Fibroblast of the aortic adventitia (primary cell): ENCODE data around the gene RPP21. TPM values are rescaled to one million over a fixed set of nuclear protein-coding genes. Genes with fewer than 3 reads are reported as not detected.

Experiments used
- DNase-seq: peaks from one replicate; pipeline ENCODE4 v3.0.0-alpha.2; 2010; ENCODE audit warnings: low read depth
- H3K4me3 ChIP-seq: 2 replicates; pipeline ENCODE4 v1.5.1; 2011; ENCODE audit warnings: low read depth, mild to moderate bottlenecking, control low read depth, low read length, moderate library complexity
- CTCF ChIP-seq: IDR thresholded peaks from 2 replicates; pipeline ENCODE4 v1.5.1; 2011; ENCODE audit warnings: mild to moderate bottlenecking, low read length, control low read depth, inconsistent platforms; ENCODE audit not compliant: insufficient read depth
- total RNA-seq: library from RNA; depleted of rRNA; stranded (reverse); fragments of >200 nt; gene quantifications from 2 replicates; pipeline ENCODE4 v1.2.3, GENCODE V29; 2012; ENCODE audit warnings: low replicate concordance

Gene RPP21
- total RNA-seq, 1 donor, result 23.6 TPM

GRCh38 chr6:30312676-30313321 is 32.2 kb upstream of the RPP21 start:
- DNase-seq, result no peak
- no peak for TF ChIP-seq CTCF
- H3K4me3 ChIP-seq, result no peak overlapping the region

- TF ChIP-seq CTCF, result no peak
- DNase-seq, result no peak
- H3K4me3 ChIP-seq, result no peak overlapping the region
These were observed 29.8 kb upstream of the RPP21 start for GRCh38 chr6:30315156-30315555.

GRCh38 chr6:30317913-30318589 is 26.9 kb upstream of the RPP21 start:
- no peak overlapping the region for H3K4me3 ChIP-seq
- no peak for DNase-seq
- TF ChIP-seq CTCF, result no peak

GRCh38 chr6:30319146-30319835 is 25.7 kb upstream of the RPP21 start:
- H3K4me3 ChIP-seq, result no peak overlapping the region
- DNase-seq, result no peak
- TF ChIP-seq CTCF, result no peak

GRCh38 chr6:30321692-30322388 is 23.1 kb upstream of the RPP21 start:
- TF ChIP-seq CTCF, result no peak
- H3K4me3 ChIP-seq, result no peak overlapping the region
- DNase-seq, result peak; percentile 65

- no peak overlapping the region for H3K4me3 ChIP-seq
- no peak for TF ChIP-seq CTCF
- peak; percentile 41 for DNase-seq
These were observed 22.1 kb upstream of the RPP21 start for GRCh38 chr6:30322527-30323501.
